ENCODE results near the gene ZNF488.

DNA sequence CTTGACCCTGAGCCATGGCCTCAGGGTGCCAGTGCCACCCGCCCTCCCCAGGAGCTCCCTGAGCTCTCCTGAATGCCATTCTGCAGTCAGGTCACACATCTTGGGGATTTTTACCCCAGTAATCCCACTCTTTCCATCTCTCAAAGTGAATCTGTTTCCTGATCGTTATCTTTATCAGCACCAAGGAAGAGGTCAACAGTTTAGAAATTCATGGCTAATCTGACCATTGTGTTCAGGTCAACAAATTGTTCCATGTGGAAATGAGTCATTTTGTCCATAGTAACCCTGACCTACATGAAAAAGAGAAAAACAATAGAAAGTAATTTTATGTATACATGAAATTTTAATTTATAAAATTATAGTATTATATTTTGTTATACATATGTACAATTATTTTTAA is 28.8 kb upstream of the ZNF488 start:
- TF ChIP-seq, protein P1, sequence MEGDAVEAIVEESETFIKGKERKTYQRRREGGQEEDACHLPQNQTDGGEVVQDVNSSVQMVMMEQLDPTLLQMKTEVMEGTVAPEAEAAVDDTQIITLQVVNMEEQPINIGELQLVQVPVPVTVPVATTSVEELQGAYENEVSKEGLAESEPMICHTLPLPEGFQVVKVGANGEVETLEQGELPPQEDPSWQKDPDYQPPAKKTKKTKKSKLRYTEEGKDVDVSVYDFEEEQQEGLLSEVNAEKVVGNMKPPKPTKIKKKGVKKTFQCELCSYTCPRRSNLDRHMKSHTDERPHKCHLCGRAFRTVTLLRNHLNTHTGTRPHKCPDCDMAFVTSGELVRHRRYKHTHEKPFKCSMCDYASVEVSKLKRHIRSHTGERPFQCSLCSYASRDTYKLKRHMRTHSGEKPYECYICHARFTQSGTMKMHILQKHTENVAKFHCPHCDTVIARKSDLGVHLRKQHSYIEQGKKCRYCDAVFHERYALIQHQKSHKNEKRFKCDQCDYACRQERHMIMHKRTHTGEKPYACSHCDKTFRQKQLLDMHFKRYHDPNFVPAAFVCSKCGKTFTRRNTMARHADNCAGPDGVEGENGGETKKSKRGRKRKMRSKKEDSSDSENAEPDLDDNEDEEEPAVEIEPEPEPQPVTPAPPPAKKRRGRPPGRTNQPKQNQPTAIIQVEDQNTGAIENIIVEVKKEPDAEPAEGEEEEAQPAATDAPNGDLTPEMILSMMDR (IDR thresholded peaks at IDR 0.05), result no peak
- TF ChIP-seq POLR2AphosphoS5 (IDR thresholded peaks at IDR 0.05), result no peak
- TF ChIP-seq POLR2A (IDR thresholded peaks at IDR 0.05), result no peak
- TF ChIP-seq EP300 (IDR thresholded peaks at IDR 0.05), result no peak

Measured in suprapubic skin (tissue), 4 donors.